ENCODE measurements around the gene AK8.

DNA sequence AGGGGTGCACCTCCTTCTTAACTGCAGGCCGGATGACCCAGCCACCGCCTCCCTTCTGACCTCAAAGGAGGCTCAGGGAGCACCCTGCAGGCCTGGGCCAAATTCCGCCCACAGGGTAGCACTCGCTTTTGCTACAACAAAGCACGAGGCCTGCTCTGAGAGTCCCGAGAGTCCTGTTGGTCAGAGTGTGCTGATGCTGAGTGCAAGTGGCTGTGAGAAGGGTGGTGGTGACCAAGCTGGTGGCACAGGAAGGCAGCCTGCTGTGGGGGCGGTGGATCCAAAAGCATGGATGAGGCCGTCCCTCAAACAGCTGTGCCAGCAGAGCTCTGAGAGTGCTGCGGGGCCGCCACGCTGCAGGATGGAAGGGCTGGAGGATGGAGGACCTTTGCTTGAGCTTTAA lies 101.8 kb downstream of the AK8 start:
- TF ChIP-seq, protein P1, sequence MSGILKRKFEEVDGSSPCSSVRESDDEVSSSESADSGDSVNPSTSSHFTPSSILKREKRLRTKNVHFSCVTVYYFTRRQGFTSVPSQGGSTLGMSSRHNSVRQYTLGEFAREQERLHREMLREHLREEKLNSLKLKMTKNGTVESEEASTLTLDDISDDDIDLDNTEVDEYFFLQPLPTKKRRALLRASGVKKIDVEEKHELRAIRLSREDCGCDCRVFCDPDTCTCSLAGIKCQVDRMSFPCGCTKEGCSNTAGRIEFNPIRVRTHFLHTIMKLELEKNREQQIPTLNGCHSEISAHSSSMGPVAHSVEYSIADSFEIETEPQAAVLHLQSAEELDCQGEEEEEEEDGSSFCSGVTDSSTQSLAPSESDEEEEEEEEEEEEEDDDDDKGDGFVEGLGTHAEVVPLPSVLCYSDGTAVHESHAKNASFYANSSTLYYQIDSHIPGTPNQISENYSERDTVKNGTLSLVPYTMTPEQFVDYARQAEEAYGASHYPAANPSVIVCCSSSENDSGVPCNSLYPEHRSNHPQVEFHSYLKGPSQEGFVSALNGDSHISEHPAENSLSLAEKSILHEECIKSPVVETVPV (CRISPR knock-in tag; IDR thresholded peaks at IDR 0.05) = no peak
- TF ChIP-seq ZNF8 (CRISPR knock-in tag; IDR thresholded peaks at IDR 0.05) (no peak), TSHZ2 (CRISPR knock-in tag; IDR thresholded peaks at IDR 0.05) (no peak), ZFP30 (CRISPR knock-in tag; IDR thresholded peaks at IDR 0.05) (no peak), ZC3H10 (CRISPR knock-in tag; IDR thresholded peaks at IDR 0.05) (no peak), SNAI2 (CRISPR knock-in tag; IDR thresholded peaks at IDR 0.05) (no peak), ZNF70 (CRISPR knock-in tag; IDR thresholded peaks at IDR 0.05) (no peak)

Measured in SK-N-SH treated with all-trans-retinoic acid at 6 μM for 48 hours (cell line).